Activated T-cell treated with anti-CD3 and anti-CD28 coated beads, Interleukin-2, amount 50 U/mL, for 48 hours (primary cell): Measurements from ENCODE around the gene GNG2.

Experiments used
- DNase-seq, 2 experiments: peaks; one replicate each; pipeline ENCODE4 v3.0.0-alpha.2; 2020

GNG2 gene

GRCh38 chr14:51951656-51952055 lies 91.2 kb downstream of the GNG2 start:
- DNase-seq: no peak

GRCh38 chr14:51954031-51954430 lies 93.6 kb downstream of the GNG2 start:
- DNase-seq: no peak

- DNase-seq: no peak
Measured at GRCh38 chr14:51954657-51955056, 94.2 kb downstream of the GNG2 start.

GRCh38 chr14:51957950-51958349 lies 97.5 kb downstream of the GNG2 start:
- DNase-seq: no peak

GRCh38 chr14:51959928-51960327 lies 99.5 kb downstream of the GNG2 start:
- DNase-seq: no peak

GRCh38 chr14:51960866-51961265 lies 100.5 kb downstream of the GNG2 start:
- no peak for DNase-seq

- DNase-seq: no peak
Measured at GRCh38 chr14:51962711-51963110, 102.3 kb downstream of the GNG2 start.

GRCh38 chr14:51963286-51963685 lies 102.9 kb downstream of the GNG2 start:
- no peak for DNase-seq

- no peak for DNase-seq
Measured at GRCh38 chr14:51967521-51967920, 107.1 kb downstream of the GNG2 start.

- no peak for DNase-seq
Measured at GRCh38 chr14:51969852-51970540, 109.6 kb downstream of the GNG2 start.

GRCh38 chr14:51972566-51972965 lies 112.2 kb downstream of the GNG2 start:
- DNase-seq: no peak

- no peak for DNase-seq
Measured at GRCh38 chr14:51977075-51977474, 116.7 kb downstream of the GNG2 start.

- DNase-seq: no peak
Measured at GRCh38 chr14:51978681-51979085, 118.3 kb downstream of the GNG2 start.

GRCh38 chr14:51979088-51979709 lies 118.8 kb downstream of the GNG2 start:
- peak; percentile 89 to 91 for DNase-seq

- DNase-seq: no peak
Measured at GRCh38 chr14:51981218-51981854, 120.9 kb downstream of the GNG2 start.

GRCh38 chr14:51988221-51988620 lies 127.8 kb downstream of the GNG2 start:
- DNase-seq: no peak

GRCh38 chr14:51989293-51990234 lies 129.2 kb downstream of the GNG2 start, which contains the start of gene RTRAF:
RTRAF (plus strand) TSS chr14:51989546; CDS start chr14:51989640, 94 bp downstream.
- peak; percentile 89 to 94 for DNase-seq

GRCh38 chr14:51990488-51990887 lies 130.1 kb downstream of the GNG2 start:
- DNase-seq: no peak

- no peak for DNase-seq
Measured at GRCh38 chr14:51993285-51993920, 133.0 kb downstream of the GNG2 start.

- DNase-seq: no peak
Measured at GRCh38 chr14:51996148-51996746, 135.8 kb downstream of the GNG2 start.

- no peak for DNase-seq
Measured at GRCh38 chr14:51998348-51998747, 137.9 kb downstream of the GNG2 start.

- no peak for DNase-seq
Measured at GRCh38 chr14:51999084-51999483, 138.7 kb downstream of the GNG2 start.
